GM21526 (cell line): Measurements from ENCODE around the gene POF1B.

Experiments
- ATAC-seq: cut with Tn5 transposase; IDR thresholded peaks from one replicate; pipeline ENCODE4 v1.9.1; 2021; ENCODE audit warnings: moderate library complexity; ENCODE audit not compliant: unreplicated experiment, low FRiP score

The POF1B gene

DNA sequence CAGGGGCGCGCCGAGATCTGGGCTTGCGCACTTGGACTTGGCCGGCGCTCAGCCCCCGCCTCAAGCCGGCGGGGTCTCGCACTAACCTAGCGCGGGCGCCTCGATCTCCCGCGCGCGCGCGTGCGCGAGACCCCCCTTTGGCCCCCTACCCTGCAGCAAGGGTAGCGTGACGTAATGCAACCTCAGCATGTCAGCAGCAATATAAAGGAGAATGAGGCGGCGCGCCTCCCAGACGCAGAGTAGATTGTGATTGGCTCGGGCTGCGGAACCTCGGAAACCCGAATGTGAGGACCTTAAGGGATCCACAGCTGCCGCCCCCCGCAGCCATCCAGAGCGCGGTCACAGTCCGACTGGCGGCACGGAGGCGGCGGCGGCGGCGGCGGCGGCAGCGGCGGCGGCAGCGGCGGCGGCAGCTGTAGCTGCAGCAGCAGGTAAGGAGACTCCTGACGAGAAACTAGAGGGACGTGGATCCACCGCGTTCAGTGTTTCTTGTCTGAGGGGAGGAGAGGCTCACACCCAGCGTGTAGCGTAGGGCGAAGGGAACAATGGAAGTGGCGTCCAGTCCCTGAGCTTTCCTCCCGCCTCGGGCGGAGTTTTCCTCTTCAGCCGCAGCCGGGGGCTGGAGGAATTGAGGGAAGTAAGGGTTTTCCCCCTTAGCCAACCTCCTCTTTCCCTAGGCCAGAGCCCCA, 135.6 kb downstream of the POF1B start, which contains the start of the genes SATL1 and ZNF711:
SATL1 (minus strand) TSS at position 19 of the 689 bp plus-strand sequence. CDS start 134,811 bp downstream, outside the sequence.
ZNF711 (plus strand) TSS at position 231 of the 689 bp plus-strand sequence. CDS start 3,582 bp downstream, outside the sequence.
- peak; percentile 63 for ATAC-seq

DNA sequence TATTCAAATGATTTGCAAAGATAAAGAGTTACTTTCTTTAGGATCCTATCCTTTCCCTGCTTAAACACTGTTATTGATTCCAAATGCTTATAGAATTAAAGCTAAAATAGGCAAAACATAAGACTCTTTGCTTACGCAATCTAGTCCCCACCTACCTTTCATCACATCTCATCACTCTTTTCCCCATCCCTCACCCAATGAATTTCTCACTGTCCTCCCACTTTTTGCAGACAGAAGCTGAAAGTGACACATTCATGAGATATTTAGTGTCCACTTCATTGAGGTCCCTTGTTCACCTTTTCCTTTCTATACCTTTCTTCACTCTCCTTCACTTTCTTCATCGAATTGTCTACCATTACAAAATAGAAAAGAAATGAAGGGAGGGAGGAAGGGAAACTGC, 136.3 kb downstream of the POF1B start:
- no peak for ATAC-seq
